NCI-H82 treated with DMSO at 0.1 percent for 48 hours (cell line): ENCODE results near the gene NUFIP2.
A peak's percentile ranks its signal among the peaks of the same experiment; 100 is the strongest.
"Not testable (repeated sequence)": the region's sequence is repeated elsewhere in the genome, so short reads cannot be mapped to it uniquely, and the experiment has no call there.

Source experiments
- DNase-seq: peaks from one replicate; lab custom pipeline; 2025; ENCODE audit not compliant: unreplicated experiment; lab: John Stamatoyannopoulos, UW

NUFIP2 gene, protein sequence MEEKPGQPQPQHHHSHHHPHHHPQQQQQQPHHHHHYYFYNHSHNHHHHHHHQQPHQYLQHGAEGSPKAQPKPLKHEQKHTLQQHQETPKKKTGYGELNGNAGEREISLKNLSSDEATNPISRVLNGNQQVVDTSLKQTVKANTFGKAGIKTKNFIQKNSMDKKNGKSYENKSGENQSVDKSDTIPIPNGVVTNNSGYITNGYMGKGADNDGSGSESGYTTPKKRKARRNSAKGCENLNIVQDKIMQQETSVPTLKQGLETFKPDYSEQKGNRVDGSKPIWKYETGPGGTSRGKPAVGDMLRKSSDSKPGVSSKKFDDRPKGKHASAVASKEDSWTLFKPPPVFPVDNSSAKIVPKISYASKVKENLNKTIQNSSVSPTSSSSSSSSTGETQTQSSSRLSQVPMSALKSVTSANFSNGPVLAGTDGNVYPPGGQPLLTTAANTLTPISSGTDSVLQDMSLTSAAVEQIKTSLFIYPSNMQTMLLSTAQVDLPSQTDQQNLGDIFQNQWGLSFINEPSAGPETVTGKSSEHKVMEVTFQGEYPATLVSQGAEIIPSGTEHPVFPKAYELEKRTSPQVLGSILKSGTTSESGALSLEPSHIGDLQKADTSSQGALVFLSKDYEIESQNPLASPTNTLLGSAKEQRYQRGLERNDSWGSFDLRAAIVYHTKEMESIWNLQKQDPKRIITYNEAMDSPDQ

DNA sequence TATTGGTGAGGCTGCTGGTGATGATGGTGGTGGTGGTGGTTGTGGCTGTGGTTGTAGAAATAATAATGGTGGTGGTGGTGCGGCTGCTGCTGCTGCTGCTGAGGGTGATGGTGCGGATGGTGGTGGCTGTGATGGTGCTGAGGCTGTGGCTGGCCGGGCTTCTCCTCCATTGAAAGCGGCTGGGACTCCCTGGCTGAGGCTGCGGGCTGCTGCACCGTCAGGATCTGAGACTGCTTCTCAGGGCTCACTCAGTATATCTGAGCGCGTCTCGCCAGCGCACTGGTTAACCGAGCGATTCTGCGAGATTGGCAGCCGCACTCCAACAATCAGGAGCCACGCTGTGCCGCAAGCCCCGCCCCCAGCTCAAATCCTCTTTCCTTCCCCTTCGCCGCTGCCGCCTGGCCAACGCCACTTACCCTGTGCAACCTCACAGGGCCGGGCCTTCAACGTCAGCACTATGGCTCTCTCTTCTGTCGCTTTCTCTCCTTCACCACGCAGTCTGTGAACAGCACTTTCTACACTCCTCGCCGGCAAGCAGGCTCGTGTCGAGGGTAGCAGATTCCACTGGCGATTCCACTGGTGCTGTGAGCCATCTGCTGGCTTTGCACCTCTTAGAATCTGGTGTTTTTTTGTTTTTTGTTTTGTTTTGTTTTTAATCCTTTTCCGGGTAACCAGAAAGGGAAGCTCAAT is at the start of gene NUFIP2:
NUFIP2 (minus strand) TSS at position 259 of the 690 bp plus-strand sequence; CDS start at position 170, 89 bp downstream.
- DNase-seq, result peak; percentile 98

DNA sequence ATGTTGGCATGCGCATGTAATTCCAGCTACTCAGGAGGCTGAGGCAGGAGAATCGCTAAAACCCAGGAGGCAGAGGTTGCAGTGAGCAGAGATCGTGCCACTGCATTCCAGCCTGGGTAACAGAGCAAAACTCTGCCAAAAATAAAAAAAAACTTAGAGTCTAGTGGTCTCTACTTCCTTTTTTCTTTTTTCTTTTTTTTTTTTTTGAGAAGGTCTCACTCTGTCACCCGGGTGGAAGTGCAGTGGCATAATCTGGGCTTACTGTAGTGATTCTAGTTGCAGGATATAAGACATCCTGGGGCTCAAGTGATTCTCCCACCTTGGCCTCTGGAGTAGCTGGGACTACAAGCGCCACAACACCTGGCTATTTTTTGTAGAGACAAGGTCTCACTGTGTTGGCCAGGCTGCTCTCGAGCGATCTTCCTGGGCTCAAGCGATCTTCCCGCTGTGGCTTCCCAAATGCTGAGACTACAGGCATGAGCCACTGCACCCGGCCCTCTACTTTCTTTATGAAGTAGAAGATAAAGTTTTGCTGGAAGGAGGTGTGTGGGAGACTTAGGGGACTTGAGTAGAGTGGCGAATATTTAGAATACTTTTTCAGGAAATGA is 48.3 kb upstream of the NUFIP2 start:
- no peak for DNase-seq

DNA sequence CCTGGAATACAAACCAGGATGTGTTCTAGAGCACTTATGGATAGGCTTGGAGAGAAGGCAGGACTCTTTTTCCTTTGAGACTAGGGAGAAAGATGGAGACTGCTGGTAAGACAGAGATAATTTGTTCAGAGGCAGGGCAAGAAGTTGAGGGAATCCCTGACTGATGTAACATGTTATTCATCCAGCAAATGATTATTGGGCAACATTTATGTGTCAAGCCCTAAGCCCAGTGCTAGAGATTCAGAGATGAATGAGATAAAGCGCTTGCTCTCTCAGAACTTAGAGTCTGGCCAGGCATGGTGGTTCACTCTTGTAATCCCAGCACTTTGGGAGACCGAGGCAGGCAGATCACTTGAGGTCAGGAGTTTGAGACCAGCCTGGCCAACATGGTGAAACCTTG is 47.8 kb upstream of the NUFIP2 start:
- DNase-seq, result no peak

DNA sequence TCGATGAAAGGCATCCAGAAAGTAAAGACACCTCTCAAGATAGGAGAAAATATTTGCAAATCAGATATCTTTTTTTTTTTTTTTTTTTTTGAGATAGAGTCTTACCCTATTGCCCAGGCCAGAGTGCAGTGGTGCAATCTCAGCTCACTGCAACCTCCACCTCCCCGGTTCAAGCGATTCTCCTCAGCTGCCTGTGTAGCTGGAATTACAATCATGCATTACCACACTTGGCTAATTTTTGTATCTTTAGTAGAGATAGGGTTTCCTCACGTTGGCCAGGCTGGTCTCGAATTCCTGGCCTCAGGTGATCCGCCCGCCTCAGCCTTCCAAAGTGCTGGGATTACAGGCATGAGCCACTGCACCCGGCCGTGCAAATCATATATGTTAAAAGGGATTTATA is 45.1 kb upstream of the NUFIP2 start:
- not testable (repeated sequence) for DNase-seq

DNA sequence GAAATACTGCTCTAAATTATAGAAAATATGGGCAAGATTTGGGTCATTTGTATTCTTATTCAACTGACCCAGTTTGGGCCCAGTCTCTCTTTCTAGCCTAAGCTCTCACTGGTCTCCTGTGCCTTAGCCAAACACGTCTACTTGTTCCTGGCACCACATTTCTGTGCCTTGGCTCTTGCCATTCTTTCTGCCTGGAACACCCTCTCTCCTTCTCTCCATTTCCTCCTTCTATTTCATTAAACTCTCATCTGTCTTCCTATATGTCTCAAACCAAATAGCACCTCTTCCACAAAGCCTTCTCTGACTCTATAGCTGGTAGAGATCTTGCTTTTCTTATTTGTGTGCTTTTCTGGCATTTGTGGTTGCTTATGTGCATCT is 37.7 kb upstream of the NUFIP2 start:
- DNase-seq, result no peak

DNA sequence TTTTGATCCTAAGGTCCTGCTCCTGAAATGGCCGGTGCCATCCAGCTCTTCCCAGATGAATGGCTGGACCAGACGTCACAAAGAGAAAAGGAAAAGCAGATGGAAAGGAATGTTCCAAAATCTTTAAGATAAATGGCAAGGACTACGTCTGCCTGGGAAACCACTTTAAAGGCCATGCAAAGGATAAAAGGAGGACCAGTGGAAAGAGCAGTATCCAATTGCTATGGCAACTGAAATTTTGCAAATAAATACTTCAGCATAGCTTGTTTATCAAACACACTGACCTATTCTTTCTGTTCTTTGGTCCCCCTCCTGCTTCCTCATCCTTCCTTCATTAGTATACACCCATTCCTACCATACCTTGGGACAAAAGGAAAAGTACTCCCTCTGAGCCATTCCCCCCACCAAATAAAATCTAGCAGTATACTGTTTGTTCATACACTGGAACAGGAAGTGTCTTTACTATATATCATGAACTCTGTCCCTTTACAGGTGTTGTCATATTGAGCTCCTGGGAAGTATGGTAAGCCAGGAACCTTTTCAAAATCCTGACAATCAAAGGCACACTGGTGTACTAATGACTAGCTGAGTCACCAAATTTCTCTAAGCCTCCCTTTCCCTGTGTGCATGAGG is 37.2 kb upstream of the NUFIP2 start:
- no peak for DNase-seq

DNA sequence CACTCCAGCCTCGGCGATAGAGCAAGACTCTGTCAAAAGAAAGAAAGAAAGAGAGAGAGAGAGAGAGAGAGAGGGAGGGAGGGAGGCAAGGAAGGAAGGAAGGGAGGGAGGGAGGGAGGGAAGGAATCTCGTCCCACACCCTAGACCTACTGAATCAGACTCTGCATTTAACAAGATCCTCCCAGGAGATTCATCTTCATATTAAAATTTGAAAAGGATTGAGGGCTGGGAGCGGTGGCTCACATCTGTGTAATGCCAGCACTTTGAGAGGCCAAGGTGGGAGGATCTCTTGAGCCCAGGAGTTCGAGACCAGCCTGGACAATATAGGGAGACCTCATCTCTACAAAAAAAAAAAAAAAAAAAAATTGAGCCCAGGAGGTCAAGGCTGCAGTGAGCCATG is 33.5 kb upstream of the NUFIP2 start:
- DNase-seq, result no peak

DNA sequence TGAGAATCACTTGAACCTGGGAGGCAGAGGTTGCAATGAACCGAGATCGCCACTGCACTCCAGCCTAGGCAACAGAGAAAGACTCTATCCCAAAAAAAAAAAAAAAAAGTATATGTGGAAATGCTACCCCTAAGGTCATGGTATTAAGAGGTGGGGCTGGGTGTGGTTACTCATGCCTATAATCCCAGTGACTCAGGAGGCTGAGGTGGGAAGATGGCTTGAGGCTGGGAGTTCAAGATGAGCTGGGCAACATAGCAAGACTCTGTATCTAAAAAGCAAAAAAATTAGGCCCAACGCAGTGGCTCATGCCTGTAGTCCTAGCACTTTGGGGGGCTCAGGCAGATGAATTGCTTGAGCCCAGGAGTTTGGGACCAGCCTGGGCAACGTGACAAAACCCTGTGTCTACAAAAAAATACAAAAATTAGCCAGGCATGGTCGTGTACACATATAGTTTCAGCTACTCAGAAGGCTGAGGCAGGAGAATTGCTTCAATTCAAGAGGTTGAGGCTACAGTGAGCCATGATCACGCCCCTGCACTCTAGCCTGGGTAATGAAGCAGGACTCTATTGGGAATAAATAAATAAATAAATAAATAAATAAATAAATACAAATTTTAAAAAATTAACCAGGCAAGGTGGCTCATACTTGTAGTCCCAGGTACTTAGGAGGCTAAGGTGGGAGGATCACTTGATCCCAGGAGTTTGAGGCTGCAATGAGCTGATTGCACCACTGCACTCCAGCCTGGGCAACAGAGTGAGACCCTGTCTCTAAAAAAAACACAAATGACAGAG is 32.3 kb upstream of the NUFIP2 start:
- no peak for DNase-seq

DNA sequence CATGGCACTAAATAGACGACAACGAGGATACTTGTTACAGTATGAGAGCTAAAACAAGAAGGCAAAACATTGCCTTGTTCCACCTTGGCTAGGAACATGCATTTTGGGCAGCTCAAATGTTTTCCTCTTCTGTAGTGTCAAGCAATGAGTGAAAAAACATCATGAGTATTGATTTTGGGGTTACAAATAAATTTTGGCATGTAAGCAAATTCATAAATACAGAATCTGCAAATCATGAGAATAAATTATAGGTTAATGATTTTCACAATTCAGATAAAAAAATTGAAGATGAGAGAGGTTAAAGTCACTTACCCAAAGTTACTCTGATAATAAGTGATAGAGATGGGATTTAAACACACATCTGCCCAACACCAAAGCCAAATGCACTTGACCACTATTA is 28.4 kb upstream of the NUFIP2 start:
- DNase-seq, result no peak

DNA sequence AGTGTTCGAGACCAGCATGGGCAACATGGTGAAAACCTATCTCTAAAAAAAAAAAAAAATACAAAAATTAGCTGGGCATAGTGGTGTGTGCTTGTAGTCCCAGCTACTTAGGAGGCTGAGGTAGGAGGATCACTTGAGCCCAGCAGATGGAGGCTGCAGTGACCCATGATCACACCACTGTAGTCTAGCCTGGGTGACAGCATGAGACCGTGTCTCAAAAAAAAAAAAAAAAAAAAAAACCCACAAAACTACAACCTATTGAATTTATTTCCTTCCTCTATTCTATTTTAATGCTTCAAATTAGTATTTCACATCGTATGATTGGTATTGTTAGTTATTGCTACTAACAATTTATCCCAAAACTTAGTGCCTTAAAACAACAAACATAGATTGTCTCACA is 9.4 kb upstream of the NUFIP2 start:
- no peak for DNase-seq

DNA sequence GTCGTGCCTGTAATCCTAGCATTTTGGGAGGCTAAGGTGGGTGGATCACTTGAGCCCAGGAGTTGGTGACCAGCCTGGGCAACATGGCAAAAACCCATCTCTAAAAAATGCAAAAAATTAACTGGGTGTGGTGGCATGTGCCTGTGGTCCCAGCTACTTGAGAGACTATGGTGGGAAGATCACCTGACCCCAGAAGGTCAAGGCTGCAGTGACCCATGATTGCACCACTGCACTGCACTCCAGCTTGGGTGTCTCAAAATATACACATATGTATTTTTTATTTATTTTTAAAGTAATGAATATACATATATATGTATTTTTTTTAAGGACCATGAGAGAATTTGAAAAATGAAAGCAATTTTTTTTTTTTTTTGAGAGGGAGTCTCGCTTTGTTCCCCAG is 5.1 kb upstream of the NUFIP2 start:
- no peak for DNase-seq

DNA sequence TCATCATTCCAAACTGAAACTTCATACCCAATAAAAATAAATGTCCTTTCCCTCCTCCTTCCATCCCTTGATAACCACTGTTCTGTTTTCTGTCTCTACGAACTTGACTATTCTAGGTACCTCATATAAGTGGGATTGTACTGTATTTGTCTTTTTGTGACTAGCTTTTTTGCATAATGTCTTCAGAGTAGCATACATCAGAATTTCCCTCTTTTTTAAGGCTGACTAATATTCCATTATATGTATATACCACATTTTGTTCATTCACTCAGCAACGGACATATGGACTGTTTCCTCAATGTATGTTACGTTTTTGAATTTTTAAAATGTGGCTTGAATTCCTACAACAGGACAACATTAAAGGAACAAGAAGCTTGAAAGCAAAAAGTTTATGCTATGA is 1.5 kb upstream of the NUFIP2 start:
- DNase-seq, result no peak

DNA sequence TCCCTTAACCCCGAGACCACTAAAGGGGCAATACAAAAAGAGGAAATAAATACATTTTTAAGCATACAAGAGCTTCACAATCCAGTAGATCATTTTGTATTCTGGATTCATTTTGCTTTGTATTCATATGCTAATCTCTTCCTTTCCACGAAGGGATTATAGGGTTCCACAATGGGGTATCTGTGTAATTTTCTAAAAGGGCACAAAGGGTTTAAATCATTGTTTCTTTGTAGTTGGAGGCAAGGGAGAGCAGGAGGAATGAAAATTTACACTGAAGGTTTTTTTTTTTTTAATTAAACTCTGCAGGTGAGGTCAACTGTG is 592 bp upstream of the NUFIP2 start:
- no peak for DNase-seq

DNA sequence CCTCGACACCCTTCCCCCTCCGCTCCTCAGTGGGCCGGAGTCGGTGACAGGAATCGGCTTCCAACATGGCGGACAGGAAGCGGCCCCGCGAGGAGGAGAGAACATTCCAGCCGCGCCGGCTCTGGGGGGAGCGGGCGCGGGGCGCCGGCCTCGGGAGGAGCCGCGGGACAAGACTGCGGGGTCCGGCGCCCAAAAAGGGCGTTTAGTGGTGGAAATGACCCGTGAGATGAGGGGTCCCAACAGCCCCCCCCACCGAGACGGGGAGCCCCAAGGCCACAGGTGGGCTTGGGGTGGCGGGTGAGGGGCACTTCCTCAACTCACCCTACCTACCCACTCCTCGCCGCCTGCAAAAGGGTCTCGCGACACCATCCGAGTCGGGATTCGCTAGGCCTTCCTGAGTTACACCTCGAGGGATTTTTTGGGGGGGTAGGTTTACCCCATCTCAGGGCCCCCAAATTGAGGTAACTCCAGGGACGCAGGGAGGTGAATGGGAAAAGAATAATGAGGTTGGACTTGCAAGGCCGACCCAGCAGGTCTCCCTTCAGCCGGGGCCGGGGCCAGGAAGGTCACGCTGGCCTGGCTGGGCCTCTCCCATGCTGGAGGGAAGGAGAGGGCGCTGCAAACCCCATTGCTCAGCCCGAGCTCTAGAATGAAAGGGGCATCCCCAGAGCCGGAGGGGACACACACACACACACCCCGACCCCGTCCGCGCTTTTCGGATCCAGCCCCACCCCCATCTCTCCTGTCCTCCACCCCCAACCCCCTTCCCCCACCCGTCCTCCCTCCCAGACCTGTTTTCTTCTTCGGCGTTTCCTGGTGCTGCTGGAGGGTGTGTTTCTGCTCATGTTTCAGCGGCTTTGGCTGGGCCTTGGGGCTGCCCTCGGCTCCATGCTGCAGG is 707 bp downstream of the NUFIP2 start:
- no peak for DNase-seq

DNA sequence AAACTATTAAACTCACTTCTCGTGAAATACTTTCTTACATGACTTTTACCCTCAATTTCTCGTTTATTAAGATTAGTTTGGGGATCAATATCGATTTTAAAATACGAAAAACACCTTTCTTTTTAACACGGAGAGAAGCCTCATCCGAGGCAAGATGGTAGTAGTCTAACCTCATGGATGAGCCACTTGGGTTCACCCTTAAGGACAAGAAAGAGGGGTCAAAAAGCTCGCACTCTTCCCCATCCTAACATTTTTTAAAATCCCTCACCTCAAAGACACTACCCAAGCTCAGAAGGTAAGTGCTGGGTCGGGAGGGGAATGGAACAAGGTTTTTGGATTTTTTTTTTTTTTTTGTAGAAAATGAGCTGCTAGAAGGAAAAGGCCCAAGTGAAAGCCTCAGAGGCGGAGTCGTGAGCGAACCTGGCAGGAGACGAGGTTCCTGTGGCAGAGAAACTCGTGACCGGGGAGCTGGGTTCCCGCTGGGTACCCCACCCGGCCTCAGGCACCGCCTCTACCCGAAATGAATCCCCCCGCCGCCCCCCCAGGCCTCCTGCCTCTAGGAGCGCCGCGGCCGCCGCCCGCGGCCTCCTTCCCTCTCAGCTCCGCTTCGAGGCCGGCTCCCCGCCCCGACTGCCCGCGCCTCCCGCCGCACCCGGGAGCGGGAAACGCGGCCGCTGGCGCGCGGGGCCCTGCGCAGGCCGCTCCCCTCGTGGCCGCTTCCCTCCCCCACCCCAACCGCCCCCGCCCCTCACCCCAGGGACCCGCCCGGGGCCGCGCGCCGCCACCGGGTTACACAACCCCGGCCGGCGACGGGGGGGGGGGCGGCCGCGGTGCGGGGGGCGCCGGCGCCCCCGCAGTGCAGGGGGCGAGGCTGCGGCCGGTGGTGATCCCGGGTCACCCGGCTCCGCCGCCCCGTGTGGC is 1.6 kb downstream of the NUFIP2 start:
- DNase-seq, result no peak

DNA sequence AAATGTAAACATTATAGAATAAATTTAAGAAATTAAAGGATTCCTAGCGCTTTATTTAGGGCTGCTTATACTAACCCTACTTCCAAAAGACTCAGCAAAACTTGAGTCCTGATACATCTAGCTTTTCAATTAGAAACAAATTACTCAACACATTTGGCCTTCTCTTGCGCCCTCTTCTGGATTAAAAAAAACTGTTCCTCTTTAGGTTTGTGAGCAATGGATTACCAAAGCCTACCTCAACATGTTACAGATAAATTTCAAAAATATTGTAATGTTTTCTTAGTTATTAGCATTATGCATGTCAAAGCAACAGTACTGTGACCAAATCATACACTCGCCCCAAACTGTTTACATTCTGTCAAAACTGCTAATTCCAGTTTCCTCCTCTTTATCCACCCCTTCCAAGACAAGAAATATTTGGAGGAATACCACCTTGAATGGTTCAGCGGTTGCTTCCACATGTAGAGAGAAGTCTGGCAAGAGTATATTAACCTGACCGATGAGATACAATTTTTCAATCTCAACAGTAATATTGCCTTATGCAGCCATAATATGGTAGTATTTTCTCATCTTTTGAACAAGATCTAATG is 2.7 kb downstream of the NUFIP2 start:
- DNase-seq, result peak; percentile 64

DNA sequence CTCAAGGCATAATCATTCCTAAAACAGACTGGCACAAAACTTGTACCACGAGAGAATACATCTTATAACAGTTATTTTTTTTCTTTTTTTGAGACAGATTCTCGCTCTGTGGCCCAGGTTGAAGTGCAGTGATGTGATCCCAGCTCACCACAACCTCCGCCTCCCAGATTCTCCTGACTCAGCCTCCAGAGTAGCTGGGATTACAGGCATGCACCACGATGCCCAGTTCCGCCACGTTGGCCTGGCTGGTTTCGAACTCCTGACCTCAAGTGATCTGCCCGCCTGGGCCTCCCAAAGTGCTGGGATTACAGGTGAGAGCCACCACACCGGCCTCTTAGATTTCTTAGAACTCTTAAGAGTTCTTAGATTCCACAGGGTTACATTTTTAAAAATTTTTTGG is 4.1 kb downstream of the NUFIP2 start:
- DNase-seq, result no peak

DNA sequence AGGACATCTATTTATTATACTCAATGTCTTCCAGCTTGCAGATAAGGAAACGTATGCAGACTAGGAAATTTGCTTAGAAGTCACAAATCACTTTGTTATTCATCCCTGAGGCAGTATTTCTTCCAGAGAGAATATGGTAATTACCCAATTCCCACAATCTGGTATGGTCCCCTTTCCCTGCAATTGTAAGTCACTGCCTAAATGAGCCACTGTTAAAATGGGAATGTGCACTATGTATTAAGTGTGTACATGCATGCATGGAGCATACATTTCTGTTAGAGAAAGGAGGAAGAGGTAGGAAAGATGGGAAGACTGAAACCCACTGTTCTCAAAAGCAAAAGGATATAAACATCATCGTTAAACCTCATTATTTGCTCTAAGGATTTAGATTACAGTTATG is 10.0 kb downstream of the NUFIP2 start:
- DNase-seq, result no peak
